Measurements from ENCODE around the gene CMTM4. TPM values are rescaled to one million over a fixed set of nuclear protein-coding genes. Genes with fewer than 3 reads are reported as not detected.

Gene CMTM4
- total RNA-seq, 4 donors from 2014 or later, result 12.7 to 21.2 (median 17.2) TPM

GRCh38 chr16:66740533-66740932 lies 44.0 kb upstream of the CMTM4 start:
- H3K36me3 ChIP-seq, result peaks cover 0 to 82% of the 10 kb centered on the region in 2 donors
- no peaks in the 10 kb centered on the region for H3K9me3 ChIP-seq
- H3K27me3 ChIP-seq, result no peaks in the 10 kb centered on the region
- TF ChIP-seq POLR2A (IDR thresholded peaks at IDR 0.05) (no peak), POLR2AphosphoS5 (IDR thresholded peaks at IDR 0.05) (no peak), EP300 (IDR thresholded peaks at IDR 0.05) (no peak), CTCF (IDR thresholded peaks at IDR 0.05) (no peak)
- H3K4me1 ChIP-seq, result peaks cover 14 to 70% (median 27%) of the 10 kb centered on the region in 3 donors
- H3K27ac ChIP-seq, result peak overlapping the region; percentile 77 to 83 (median 80)
- no peak for ATAC-seq
- 25 to 28% methylated on average over 2 of the region's 2 CpGs for WGBS, 2 donors (ENCODE audit: low coverage in 1 of 2)
- H3K4me3 ChIP-seq, result no peak overlapping the region

- peaks cover 14 to 70% (median 27%) of the 10 kb centered on the region in 3 donors for H3K4me1 ChIP-seq
- WGBS, 2 donors (ENCODE audit: low coverage in 1 of 2), result 23% methylated on average over 2 of the region's 2 CpGs; no CpG with 5 or more reads in 1 of the 2 donors
- ATAC-seq, result no peak
- peaks cover 0 to 82% of the 10 kb centered on the region in 2 donors for H3K36me3 ChIP-seq
- no peak overlapping the region for H3K4me3 ChIP-seq
- peak overlapping the region; percentile 77 to 83 (median 80) for H3K27ac ChIP-seq
- H3K27me3 ChIP-seq, result no peaks in the 10 kb centered on the region
- no peak for TF ChIP-seq EP300 (IDR thresholded peaks at IDR 0.05)
- TF ChIP-seq CTCF (IDR thresholded peaks at IDR 0.05), result peak; percentile 23 to 59 (median 44)
- no peak for TF ChIP-seq POLR2AphosphoS5 (IDR thresholded peaks at IDR 0.05)
- TF ChIP-seq POLR2A (IDR thresholded peaks at IDR 0.05), result no peak
- H3K9me3 ChIP-seq, result no peaks in the 10 kb centered on the region
Observed at GRCh38 chr16:66740010-66740409, 43.5 kb upstream of the CMTM4 start.

GRCh38 chr16:66735891-66736290 lies 39.3 kb upstream of the CMTM4 start:
- Histone ChIP-seq H3K4me3 (no peak overlapping the region), H3K27ac (no peak overlapping the region), H3K27me3 (no peaks in the 10 kb centered on the region), H3K9me3 (no peaks in the 10 kb centered on the region), H3K4me1 (peaks cover 6 to 45% (median 14%) of the 10 kb centered on the region in 3 donors), H3K36me3 (peaks cover 0 to 95% of the 10 kb centered on the region in 2 donors)
- TF ChIP-seq EP300 (IDR thresholded peaks at IDR 0.05) (no peak), CTCF (IDR thresholded peaks at IDR 0.05) (no peak), POLR2AphosphoS5 (IDR thresholded peaks at IDR 0.05) (no peak), POLR2A (IDR thresholded peaks at IDR 0.05) (no peak)
- ATAC-seq, result no peak
- 74 to 92% methylated on average over 2 to 4 of the region's 4 CpGs for WGBS, 2 donors (ENCODE audit: low coverage in 1 of 2)

- 68 to 73% methylated on average over 5 to 7 of the region's 7 CpGs for WGBS, 2 donors (ENCODE audit: low coverage in 1 of 2)
- Histone ChIP-seq H3K4me3 (no peak overlapping the region), H3K4me1 (peaks cover 0 to 13% (median 2%) of the 10 kb centered on the region in 3 donors), H3K36me3 (peaks cover 0 to 95% of the 10 kb centered on the region in 2 donors), H3K27me3 (no peaks in the 10 kb centered on the region), H3K27ac (no peak overlapping the region), H3K9me3 (no peaks in the 10 kb centered on the region)
- no peak for TF ChIP-seq EP300 (IDR thresholded peaks at IDR 0.05)
- no peak for TF ChIP-seq CTCF (IDR thresholded peaks at IDR 0.05)
- TF ChIP-seq POLR2A (IDR thresholded peaks at IDR 0.05), result no peak
- no peak for TF ChIP-seq POLR2AphosphoS5 (IDR thresholded peaks at IDR 0.05)
- no peak for ATAC-seq
Observed at GRCh38 chr16:66731101-66731500, 34.6 kb upstream of the CMTM4 start.

- no peak for TF ChIP-seq EP300 (IDR thresholded peaks at IDR 0.05)
- no peak for TF ChIP-seq POLR2AphosphoS5 (IDR thresholded peaks at IDR 0.05)
- 33 to 42% methylated on average over 4 of the region's 4 CpGs for WGBS, 2 donors (ENCODE audit: low coverage in 1 of 2)
- Histone ChIP-seq H3K4me1 (peaks cover 0 to 13% (median 2%) of the 10 kb centered on the region in 3 donors), H3K4me3 (no peak overlapping the region), H3K36me3 (peaks cover 5 to 95% of the 10 kb centered on the region in 2 donors), H3K27me3 (no peaks in the 10 kb centered on the region), H3K27ac (peak overlapping the region in 1 of 4 donors; percentile 12), H3K9me3 (no peaks in the 10 kb centered on the region)
- no peak for ATAC-seq
Observed at GRCh38 chr16:66728804-66729203, 32.3 kb upstream of the CMTM4 start.

All from gastroesophageal sphincter (tissue), 4 donors.